ENCODE measurements around the gene LRRC4B.
"Not testable (repeated sequence)": the region's sequence is repeated elsewhere in the genome, so short reads cannot be mapped to it uniquely, and the experiment has no call there.

LRRC4B gene

GRCh38 chr19:50553134-50553703 lies 15.0 kb downstream of the LRRC4B start:
- DNase-seq (ENCODE audit: low read depth, low spot score), result no peak

DNA sequence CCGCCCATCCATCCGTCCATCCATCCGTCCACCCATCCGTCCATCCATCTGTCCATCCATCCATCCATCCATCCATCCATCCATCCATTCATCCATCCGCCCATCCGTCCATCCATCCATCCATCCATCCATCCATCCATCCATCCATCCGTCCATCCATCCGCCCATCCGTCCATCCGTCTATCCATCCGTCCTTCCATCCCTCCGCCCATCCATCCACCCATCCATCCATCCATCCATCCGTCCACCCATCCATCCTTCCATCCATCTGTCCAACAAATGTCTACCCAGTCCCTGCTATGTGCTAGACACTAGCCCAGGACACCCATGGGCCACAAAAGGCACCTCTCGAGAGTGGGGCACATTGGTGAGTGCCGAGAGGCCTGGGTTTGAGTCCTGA lies 15.7 kb downstream of the LRRC4B start:
- no peak for DNase-seq (ENCODE audit: low read depth, low spot score)

DNA sequence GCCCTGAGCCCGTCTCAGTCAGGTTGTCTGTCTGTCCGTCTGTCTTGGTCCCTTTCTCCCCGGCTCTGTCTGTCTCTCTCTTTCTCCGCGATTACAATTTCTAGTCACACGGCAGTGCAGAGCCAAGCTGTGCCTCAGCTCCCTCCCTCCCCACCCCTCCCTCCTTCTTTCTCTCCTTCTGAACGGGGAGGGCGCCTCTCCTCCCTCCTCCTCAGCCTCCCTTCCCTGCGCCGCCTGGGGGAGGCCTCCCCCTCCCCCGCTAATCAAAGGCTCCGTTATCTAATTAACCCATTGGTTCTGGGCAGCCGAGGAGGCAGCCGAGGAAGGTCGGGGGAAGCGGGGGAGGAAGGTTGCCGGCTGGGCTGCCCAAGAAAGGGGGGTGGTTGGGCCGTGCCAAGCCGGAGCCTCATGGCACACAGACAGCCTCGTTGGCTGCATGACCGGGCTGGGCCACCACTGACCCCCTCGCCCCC lies 16.5 kb downstream of the LRRC4B start:
- DNase-seq (ENCODE audit: low read depth, low spot score), result no peak

GRCh38 chr19:50551034-50551714 lies 17.1 kb downstream of the LRRC4B start:
- no peak for DNase-seq (ENCODE audit: low read depth, low spot score)

- DNase-seq (ENCODE audit: low read depth, low spot score), result no peak
These were observed 17.7 kb downstream of the LRRC4B start for GRCh38 chr19:50550594-50550966.

DNA sequence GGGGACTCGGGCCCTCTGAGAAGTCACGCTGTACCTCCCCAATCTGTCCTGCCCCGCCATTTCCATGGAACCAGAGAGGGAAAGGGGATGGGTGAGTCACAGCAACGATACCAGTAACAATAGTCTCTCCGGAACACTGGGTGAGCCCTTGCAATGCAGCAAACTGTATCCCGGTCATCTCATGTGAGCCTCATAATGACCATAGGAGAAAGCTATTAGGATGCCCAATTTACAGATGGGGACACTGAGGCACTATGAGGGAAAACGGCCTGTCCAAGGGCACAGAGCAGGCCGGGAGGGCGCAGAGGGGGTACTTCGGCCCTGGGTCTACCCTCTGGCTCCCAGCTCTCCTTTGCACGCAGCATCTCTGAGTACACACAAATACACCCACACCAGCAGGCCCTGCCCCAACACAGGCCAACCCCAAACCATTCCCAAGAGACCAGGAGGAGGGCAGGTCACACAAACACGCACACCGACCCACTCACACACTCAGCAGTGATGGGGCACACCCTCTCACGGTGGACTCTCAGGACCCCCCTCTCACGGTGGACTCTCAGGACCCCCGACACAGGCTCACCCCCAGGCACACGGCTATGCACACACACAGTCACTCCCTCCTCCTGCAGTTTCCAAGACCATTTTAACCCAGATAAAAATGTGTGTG lies 18.2 kb downstream of the LRRC4B start:
- DNase-seq (ENCODE audit: low read depth, low spot score), result no peak

DNA sequence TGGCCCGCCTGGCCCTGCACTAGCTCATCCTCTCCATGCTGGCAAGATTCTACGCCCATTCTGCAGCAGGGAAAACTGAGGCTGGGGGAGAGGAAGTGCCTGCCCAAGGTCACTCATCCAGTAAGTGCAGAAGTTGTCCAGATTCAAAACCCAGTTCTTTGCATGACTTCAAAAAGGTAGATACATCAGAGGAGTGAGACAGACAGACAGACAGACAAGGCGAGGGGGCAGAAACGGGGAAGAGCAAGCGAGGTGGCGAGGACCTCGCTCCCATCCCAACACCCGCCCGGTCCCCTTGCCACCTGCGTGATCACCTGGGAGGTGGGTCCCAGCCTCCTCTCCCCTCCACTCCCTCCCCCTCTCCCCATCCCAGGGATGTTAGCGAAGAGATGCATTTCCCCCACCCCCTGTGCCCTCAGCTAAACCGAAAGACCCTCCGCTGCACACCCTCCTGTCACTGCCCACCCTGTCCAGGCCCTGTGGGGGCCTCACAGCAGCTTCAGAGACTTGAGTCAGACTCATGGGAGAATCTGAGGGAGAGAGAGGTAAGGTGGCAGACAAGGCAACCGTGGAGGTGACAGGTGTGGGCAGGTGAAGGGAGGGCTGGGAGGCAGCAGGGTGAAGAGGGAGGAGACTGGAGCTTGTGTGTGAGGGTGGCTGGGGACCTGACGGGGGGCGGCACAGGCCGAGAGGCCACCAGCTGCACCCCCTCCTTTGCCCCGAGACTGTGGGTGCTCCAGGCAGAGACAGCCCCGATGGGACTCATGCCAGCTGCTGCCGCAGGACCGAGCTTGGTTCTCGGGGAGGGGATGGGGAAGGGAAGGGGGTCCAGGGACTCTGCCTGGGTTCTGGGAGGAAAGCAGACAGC lies 18.9 kb downstream of the LRRC4B start:
- DNase-seq (ENCODE audit: low read depth, low spot score), result no peak

DNA sequence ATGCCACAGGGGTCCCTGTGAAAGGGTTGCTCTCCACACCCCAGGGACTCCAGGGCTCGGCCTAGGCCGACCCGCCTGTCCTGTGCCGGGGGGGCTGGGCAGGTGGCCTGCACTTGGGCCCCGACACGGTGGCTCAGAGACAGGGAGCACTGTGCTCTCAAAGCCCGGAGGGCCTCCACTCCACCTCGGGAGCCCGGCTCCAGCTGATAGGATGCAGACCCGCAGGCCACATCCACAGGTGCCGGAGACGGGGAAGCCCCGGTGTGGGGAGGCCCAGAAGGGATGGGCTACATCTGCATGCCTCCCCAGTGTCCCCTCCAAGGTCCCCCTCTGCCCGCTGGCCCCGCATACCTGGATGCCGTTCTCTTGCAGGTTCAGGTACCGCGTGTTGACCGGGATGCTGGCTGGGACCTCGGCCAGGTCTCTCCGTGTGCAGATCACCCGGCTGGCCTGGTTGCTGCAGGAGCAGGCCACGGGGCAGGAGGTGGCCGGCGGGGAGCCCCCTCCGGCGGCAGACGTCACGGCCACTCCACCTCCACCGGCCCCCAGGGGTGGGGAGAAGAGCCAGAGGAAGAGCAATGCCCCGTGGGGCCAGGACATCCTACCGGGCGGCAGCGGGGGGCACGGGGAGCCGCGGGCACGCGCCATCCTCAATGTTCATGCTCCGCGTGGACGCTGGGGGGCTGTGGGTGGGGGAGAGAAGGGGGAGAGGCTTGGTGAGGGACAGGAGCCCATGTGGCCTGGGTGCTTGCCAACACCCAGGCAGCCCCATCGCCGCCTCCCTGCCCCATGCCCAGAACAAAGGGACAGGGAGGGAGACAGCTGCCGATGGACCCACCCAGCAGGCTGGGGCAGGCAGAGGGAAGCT lies 19.8 kb downstream of the LRRC4B start:
- no peak for DNase-seq (ENCODE audit: low read depth, low spot score)

- no peak for DNase-seq (ENCODE audit: low read depth, low spot score)
These were observed 20.6 kb downstream of the LRRC4B start for GRCh38 chr19:50547385-50548190.

DNA sequence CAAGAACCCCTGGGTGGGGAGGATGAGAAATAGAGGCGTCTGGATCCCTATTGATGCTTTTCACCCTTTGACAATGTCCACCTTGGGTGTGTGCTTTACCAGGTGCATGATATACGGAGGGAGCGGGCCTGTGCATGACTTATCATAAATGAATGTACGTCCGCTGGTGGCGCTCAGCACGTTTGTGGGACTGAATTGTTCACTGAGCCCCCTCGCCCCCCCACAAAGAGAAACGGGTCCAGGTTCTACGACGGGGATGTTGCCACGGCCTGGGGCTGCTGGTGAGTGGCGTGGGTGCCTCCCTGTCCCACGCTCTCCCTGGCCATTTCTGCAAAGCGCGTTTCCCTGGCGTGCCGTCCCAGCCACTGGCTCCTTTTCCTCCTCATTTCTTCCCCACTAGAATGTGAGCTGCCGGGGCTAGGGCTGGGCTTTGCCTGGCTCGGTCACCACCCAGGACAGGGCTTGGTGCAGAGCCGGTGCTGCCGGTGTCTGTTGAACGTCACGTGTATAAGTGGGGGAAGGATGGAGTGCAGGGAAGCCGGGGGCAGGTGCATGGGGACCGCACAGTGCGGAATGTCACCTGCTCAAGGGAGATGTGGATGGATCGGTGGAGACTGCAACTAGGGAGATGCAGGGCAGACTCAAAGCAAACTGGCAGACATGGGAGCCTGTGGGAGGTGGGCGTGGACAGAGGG lies 21.6 kb downstream of the LRRC4B start:
- DNase-seq (ENCODE audit: low read depth, low spot score), result no peak

DNA sequence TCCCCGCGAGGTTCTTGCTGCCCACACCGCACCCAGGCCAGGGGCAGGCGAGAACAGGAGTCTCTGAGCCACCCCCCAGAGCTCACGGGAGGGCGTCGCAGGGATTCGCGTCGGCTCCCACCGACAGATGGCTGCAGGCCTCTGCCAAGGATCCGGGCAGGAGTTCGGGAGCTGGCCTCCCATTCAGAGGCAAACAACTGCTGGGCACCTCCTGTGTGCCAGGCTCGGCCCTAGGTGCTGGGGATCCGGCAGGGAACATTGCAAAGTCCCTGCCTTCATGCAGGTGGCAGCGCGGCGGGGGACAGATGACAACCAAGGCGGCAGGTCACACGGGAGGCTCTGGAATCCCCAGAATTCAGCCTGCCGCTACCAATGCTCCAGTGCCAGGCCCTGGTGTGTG lies 25.3 kb downstream of the LRRC4B start:
- DNase-seq (ENCODE audit: low read depth, low spot score), result no peak

DNA sequence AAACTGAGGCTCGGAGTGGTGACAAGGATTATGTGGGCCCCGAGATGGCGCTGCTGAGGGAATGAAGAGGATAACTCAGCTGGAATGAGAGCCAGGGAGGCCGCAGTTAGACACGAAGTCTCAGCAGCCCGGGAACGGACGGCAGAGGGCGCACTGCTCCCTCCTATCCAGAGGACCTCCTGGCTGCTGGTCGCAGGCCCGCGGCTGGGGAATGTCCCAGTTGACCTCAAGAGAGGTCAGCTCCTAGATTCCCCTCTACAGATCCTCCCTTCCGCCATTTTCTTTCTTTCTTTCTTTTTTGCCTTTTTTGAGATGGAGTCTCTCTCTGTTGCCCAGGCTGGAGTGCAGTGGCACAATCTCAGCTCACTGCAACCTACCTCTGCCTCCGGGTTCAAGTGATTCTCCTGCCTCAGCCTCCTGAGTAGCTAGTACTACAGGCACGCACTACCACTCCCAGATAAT lies 30.4 kb downstream of the LRRC4B start:
- peak; percentile 28 for DNase-seq (ENCODE audit: low read depth, low spot score)

DNA sequence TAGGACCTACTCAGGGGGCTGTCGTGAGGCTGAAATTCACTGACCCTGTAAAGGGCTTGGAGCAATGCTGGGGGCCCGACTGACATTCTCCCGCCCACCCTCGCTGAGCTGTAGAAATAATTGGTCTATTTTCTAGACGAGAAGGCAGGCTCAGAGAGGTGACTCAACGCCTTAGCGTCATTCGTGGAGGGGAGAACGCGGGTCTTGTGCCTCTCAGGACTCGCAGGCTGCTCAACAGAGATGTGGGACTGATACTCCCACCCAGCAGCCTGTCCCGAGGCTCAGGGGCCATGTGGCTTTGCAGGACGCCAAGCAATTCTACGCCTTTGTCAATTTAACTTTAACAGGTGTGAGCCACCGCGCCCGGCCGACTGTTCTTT lies 30.9 kb downstream of the LRRC4B start:
- DNase-seq (ENCODE audit: low read depth, low spot score), result no peak

DNA sequence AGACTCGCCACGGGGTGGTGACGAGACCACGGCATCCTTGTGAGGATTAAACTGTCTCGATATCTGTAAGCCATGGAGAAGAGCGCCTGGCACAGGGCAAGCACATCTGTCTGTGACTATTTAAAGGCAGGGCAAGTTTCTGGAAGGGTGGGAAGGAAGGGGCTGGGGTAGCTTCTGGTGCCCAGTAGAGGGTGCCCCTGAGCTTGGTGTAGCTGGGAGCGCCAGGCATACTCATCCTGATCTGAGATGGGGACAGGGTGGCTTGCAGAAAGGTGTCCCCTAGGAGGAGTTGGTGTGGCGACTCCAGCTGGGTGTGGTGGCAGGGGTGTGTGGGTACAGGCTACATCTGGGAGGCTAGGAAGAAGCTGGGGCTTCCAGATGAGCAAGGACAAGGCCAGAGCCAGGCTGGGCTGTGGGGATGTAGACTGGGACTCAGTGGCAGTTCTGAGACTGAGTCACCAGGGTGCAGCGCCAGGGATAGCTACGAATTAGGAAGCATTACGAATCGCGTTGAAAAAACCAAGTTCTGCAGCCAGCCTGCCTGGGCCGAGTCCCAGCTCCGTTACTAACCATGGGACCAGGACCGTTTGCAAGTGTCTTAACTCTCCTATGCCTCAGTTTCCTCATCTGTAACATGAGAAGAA lies 31.5 kb downstream of the LRRC4B start:
- DNase-seq (ENCODE audit: low read depth, low spot score), result no peak

DNA sequence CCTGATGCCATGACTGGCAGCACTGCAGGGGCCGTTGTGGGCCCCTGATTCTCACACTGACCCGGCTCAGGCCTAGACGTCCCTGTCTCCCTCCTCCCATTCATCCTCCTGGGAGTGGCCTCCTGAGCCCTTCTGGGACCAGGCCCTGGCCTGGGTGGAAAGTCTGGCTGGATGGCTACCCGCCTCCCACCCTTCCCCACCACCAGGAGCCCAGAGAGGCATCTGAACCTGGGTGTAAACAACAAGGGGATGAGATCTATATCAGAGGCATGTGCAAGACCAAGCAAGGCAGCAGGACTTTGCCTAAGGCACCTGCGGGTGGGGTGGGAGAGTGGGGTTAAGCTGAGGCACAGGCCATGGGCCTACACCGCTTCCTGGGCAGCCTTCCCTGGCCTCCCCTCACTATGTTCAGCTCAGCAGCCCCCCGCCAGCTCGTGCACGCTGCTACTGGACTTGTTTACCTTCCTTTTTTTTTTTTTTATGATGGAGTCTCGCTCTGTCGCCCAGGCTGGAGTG lies 32.5 kb downstream of the LRRC4B start:
- DNase-seq (ENCODE audit: low read depth, low spot score), result no peak

GRCh38 chr19:50534478-50534877 lies 33.8 kb downstream of the LRRC4B start:
- no peak for DNase-seq (ENCODE audit: low read depth, low spot score)

DNA sequence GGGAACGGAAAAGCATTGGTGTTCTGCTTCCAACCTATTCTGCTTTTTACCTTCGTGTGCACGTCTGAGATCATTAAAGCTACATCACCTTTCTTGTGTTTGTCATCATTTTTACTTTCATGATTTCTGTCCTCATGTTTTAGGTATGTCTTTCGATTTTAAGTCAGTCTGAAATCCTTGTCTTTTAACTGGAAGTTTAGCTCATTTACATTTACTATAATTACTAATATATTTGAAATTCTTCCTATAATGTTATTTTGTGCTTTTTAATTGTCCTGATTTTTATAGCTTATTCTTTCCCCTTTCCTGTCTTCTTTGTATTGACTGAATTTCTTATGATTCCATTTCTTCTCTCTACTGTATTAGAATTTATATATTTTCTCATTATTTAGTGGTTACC lies 35.3 kb downstream of the LRRC4B start:
- no peak for DNase-seq (ENCODE audit: low read depth, low spot score)

- DNase-seq (ENCODE audit: low read depth, low spot score), result no peak
These were observed 37.0 kb downstream of the LRRC4B start for GRCh38 chr19:50531171-50531612.

- not testable (repeated sequence) for DNase-seq (ENCODE audit: low read depth, low spot score)
These were observed 40.2 kb downstream of the LRRC4B start for GRCh38 chr19:50528052-50528451.

Measured in smooth muscle cell of the brain vasculature (primary cell).